Neural crest cell (in vitro differentiated cells): ENCODE data around the gene CLEC16A. TPM values are rescaled to one million over a fixed set of nuclear protein-coding genes. Genes with fewer than 3 reads are reported as not detected.

Experiments
- DNase-seq: peaks from one replicate; pipeline ENCODE4 v3.0.0; 2021; ENCODE audit warnings: low read depth, mixed read lengths, low spot score
- H3K27ac Mint-ChIP-seq: one replicate; pipeline ENCODE4 v1.8.0; 2021; ENCODE audit warnings: mild to moderate bottlenecking, mixed read lengths; ENCODE audit not compliant: unreplicated experiment
- H3K27me3 Mint-ChIP-seq: 2 replicates; pipeline ENCODE4 v1.8.0; 2021; ENCODE audit warnings: low read depth, mild to moderate bottlenecking, mixed read lengths
- H3K36me3 Mint-ChIP-seq: 2 replicates; pipeline ENCODE4 v1.8.0; 2021; ENCODE audit warnings: low read depth, mild to moderate bottlenecking, mixed read lengths
- H3K4me1 Mint-ChIP-seq: 2 replicates; pipeline ENCODE4 v1.8.0; 2021; ENCODE audit warnings: mixed read lengths
- H3K4me3 Mint-ChIP-seq: one replicate; pipeline ENCODE4 v1.8.0; 2021; ENCODE audit warnings: mild to moderate bottlenecking, mixed read lengths
- H3K9me3 Mint-ChIP-seq: 2 replicates; pipeline ENCODE4 v1.8.0; 2021; ENCODE audit warnings: mixed read lengths
- total RNA-seq: library from RNA; stranded (reverse); gene quantifications from 2 replicates; pipeline ENCODE4 v1.2.1, GENCODE V29; 2021
- TF ChIP-seq, protein P1 (sequence below): fragments of 200-600 bp; sonication (generic); conservative IDR thresholded peaks from 2 replicates; pipeline ENCODE4 v1.5.0; 2021; ENCODE audit warnings: antibody characterized with exemption, mild to moderate bottlenecking

CLEC16A gene
- total RNA-seq, 1 donor from 2014 or later, result 21.3 TPM

DNA sequence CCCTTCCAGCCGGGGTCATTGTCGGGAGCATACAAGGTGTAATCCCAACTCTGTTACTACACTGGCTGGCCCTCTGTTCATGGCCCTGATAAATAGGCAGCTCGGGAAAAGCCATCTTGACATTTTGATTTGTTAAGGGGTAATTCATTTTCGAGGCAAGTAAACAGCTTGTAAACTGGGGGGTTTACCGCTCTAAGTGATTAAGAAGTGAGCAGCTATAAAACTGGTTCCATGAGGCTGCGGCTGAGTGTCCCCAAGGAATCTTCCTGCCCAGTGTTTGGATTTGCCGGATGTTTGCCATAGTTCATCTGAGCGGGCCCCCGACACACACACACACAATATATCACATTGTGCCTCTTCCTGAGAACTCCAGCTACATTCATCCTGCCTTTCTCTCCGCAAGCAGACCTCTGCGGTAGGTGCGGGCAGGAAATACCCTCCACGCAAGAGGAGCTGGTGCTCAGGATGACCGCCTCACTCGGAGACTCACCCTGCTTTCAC is 219.4 kb downstream of the CLEC16A start:
- H3K9me3 Mint-ChIP-seq, result no peaks in the 10 kb centered on the region
- H3K4me1 Mint-ChIP-seq, result peaks cover 42% of the 10 kb centered on the region
- peak overlapping the region; percentile 19 for H3K4me3 Mint-ChIP-seq
- TF ChIP-seq, protein P1, sequence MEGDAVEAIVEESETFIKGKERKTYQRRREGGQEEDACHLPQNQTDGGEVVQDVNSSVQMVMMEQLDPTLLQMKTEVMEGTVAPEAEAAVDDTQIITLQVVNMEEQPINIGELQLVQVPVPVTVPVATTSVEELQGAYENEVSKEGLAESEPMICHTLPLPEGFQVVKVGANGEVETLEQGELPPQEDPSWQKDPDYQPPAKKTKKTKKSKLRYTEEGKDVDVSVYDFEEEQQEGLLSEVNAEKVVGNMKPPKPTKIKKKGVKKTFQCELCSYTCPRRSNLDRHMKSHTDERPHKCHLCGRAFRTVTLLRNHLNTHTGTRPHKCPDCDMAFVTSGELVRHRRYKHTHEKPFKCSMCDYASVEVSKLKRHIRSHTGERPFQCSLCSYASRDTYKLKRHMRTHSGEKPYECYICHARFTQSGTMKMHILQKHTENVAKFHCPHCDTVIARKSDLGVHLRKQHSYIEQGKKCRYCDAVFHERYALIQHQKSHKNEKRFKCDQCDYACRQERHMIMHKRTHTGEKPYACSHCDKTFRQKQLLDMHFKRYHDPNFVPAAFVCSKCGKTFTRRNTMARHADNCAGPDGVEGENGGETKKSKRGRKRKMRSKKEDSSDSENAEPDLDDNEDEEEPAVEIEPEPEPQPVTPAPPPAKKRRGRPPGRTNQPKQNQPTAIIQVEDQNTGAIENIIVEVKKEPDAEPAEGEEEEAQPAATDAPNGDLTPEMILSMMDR, result no peak
- DNase-seq, result no peak
- H3K27me3 Mint-ChIP-seq, result no peaks in the 10 kb centered on the region
- H3K36me3 Mint-ChIP-seq, result no peaks in the 10 kb centered on the region
- H3K27ac Mint-ChIP-seq, result no peak overlapping the region

DNA sequence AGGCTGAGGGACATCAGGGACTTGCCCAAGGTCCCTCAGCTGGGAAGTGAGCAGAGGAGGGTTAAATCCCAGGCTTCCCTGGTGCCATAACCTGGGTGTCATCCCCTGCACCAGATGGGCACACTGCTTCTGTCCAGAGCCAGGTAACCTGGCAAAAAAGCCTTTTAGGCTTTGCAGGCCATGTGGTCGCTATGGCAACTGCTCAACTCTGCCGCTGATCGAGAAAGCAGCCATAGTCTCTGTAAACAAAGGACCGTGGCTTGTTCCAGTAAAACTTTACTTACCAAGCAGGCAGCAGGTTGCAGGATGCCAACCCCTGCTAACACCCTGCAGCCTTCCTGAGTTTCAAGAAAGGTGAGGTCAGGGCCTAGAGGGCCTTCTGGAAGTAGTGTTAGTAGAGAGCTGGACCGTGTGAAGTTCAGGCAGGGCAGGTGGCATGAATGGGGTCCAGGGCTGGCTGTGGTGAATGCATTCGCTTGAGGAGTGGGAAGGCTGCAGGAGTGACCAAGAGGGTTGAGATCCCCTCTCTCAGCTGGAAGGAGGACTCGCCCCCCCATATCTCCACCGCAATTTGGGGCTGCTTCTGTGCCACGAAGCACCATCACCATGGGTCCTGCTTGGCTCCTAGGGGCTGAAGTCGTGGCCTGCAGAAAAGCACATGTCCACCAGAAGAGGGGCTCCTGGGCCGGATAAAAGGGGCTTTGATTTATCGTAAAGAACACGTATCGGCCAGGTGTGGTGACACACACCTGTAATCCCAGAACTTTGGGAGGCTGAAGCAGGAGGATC is 220.3 kb downstream of the CLEC16A start:
- Mint-ChIP-seq H3K9me3 (no peaks in the 10 kb centered on the region), H3K36me3 (no peaks in the 10 kb centered on the region), H3K27ac (peak overlapping the region; percentile 92), H3K4me1 (peaks cover 42% of the 10 kb centered on the region), H3K4me3 (no peak overlapping the region), H3K27me3 (no peaks in the 10 kb centered on the region)
- DNase-seq, result no peak
- TF ChIP-seq, protein P1, result no peak

DNA sequence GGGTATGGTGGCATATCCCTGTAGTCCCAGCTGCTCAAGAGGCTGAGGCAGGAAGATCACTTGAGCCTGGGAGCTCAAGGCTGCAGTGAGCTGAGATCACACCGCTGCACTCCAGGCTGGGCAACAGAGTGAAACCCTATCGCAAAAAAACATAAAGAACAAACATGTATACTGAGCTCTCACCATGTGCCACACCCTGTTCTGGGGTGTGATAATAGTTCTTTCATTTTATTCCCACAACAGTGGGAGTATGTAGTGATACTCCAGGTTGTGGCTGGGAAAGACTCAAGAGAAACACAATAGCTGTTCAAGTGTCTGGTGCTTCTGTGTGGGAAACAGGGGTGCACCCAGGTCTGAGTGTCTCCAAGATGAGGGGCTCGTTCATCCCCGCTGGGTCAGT is 221.0 kb downstream of the CLEC16A start:
- Mint-ChIP-seq H3K27me3 (no peaks in the 10 kb centered on the region), H3K27ac (no peak overlapping the region), H3K36me3 (no peaks in the 10 kb centered on the region), H3K4me3 (no peak overlapping the region), H3K4me1 (peaks cover 42% of the 10 kb centered on the region), H3K9me3 (no peaks in the 10 kb centered on the region)
- TF ChIP-seq, protein P1, result no peak
- no peak for DNase-seq

DNA sequence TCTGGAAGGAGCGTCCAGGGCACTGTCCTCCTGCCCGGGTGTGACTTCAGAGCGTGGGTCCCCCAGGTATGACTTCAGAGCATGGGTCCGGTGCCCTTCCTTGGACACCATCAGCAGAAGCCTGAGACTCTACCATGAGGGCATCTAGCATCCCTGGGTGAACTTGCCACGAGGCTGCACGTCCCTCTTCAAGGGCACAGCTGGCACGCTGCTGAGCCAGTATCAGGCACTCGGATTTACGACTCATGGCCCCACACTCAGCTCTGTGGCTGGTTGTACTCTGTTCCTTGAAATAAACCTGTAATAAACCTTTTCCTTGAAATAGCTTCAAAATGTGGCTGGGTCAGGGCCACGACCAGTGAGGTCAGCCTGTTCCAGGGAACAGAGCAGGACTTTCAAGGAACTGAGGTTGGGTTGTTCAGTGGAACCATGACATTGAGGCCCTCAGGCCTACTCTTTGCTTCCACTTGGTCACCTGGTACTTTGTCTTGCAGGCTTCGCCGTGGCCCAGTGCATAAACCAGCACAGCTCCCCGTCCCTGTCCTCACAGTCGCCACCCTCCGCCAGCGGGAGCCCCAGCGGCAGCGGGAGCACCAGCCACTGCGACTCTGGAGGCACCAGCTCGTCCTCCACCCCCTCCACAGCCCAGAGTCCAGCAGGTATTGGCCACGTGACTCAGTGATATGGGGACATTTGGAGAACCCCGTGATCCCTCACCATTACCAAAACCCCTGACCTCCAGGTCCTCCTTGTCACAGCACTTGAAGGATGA is 221.7 kb downstream of the CLEC16A start:
- Mint-ChIP-seq H3K27me3 (no peaks in the 10 kb centered on the region), H3K36me3 (no peaks in the 10 kb centered on the region), H3K4me3 (no peak overlapping the region), H3K9me3 (no peaks in the 10 kb centered on the region), H3K4me1 (peaks cover 39% of the 10 kb centered on the region), H3K27ac (no peak overlapping the region)
- DNase-seq, result no peak
- TF ChIP-seq, protein P1, result no peak

DNA sequence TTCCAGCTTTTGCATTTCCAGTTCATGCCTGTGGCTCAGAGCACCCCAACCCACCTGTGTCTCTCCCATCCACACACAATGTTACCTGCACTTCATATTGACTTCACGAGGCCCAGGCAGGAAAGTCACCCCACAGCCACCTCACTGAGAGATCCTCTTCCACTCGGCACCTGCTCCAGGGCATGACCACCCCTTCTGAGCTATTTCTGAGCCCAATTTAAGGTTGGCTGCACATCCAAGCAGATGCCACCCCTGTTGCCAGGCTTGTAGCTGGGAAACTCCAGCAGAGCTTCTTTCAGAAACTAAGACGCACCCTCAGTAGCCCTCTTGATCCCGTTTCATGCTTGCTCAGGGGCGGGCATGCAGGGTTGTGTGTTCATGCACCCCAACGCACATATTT is 223.2 kb downstream of the CLEC16A start:
- TF ChIP-seq, protein P1, result no peak
- no peaks in the 10 kb centered on the region for H3K27me3 Mint-ChIP-seq
- H3K4me1 Mint-ChIP-seq, result peaks cover 24% of the 10 kb centered on the region
- peaks cover 4% of the 10 kb centered on the region for H3K36me3 Mint-ChIP-seq
- H3K4me3 Mint-ChIP-seq, result no peak overlapping the region
- H3K27ac Mint-ChIP-seq, result no peak overlapping the region
- no peak for DNase-seq
- H3K9me3 Mint-ChIP-seq, result no peaks in the 10 kb centered on the region
